NCI-H1436 treated with DMSO at 0.1 percent for 48 hours (cell line): ENCODE data around the gene EYS.
"Not testable (repeated sequence)": the region's sequence is repeated elsewhere in the genome, so short reads cannot be mapped to it uniquely, and the experiment has no call there.

ENCODE experiments used
- DNase-seq: peaks from one replicate; lab custom pipeline; 2025; lab: John Stamatoyannopoulos, UW

Gene EYS

GRCh38 chr6:63888416-63888815 lies 1818.6 kb downstream of the EYS start:
- DNase-seq = no peak

- DNase-seq = not testable (repeated sequence)
These were observed 1819.2 kb downstream of the EYS start for GRCh38 chr6:63887804-63888203.

GRCh38 chr6:63887002-63887751 lies 1819.8 kb downstream of the EYS start:
- DNase-seq = no peak

- no peak for DNase-seq
These were observed 1820.7 kb downstream of the EYS start for GRCh38 chr6:63886341-63886740.

GRCh38 chr6:63883597-63883996 lies 1823.4 kb downstream of the EYS start:
- DNase-seq = no peak

GRCh38 chr6:63882208-63882607 lies 1824.8 kb downstream of the EYS start:
- DNase-seq = no peak

GRCh38 chr6:63881791-63882190 lies 1825.2 kb downstream of the EYS start:
- no peak for DNase-seq

GRCh38 chr6:63872233-63872632 lies 1834.8 kb downstream of the EYS start:
- no peak for DNase-seq

- no peak for DNase-seq
These were observed 1838.7 kb downstream of the EYS start for GRCh38 chr6:63868351-63868750.

GRCh38 chr6:63864671-63865318 lies 1842.2 kb downstream of the EYS start:
- DNase-seq = no peak

GRCh38 chr6:63864061-63864460 lies 1843.0 kb downstream of the EYS start:
- DNase-seq = no peak

GRCh38 chr6:63862486-63863198 lies 1844.4 kb downstream of the EYS start:
- DNase-seq = no peak

- no peak for DNase-seq
These were observed 1847.5 kb downstream of the EYS start for GRCh38 chr6:63859528-63859927.

- no peak for DNase-seq
These were observed 1848.3 kb downstream of the EYS start for GRCh38 chr6:63858691-63859090.

GRCh38 chr6:63856271-63856670 lies 1850.8 kb downstream of the EYS start:
- no peak for DNase-seq

GRCh38 chr6:63844287-63844686 lies 1862.7 kb downstream of the EYS start:
- no peak for DNase-seq

- DNase-seq = no peak
These were observed 1867.5 kb downstream of the EYS start for GRCh38 chr6:63839485-63839884.

- DNase-seq = not testable (repeated sequence)
These were observed 1878.3 kb downstream of the EYS start for GRCh38 chr6:63828678-63829077.

- DNase-seq = no peak
These were observed 1882.3 kb downstream of the EYS start for GRCh38 chr6:63824722-63825121.

GRCh38 chr6:63821442-63821841 lies 1885.6 kb downstream of the EYS start:
- no peak for DNase-seq

GRCh38 chr6:63819831-63820230 lies 1887.2 kb downstream of the EYS start:
- no peak for DNase-seq

- no peak for DNase-seq
These were observed 1889.5 kb downstream of the EYS start for GRCh38 chr6:63817492-63818050.

- DNase-seq = no peak
These were observed 1890.0 kb downstream of the EYS start for GRCh38 chr6:63816982-63817436.
